ENCODE measurements around the gene FNDC3A.
A peak's percentile ranks its signal among the peaks of the same experiment; 100 is the strongest.

Gene FNDC3A

GRCh38 chr13:49247643-49248621 is 272.2 kb downstream of the FNDC3A start, which contains the start of gene CDADC1:
CDADC1 (plus strand) TSS chr13:49247925; CDS start chr13:49248038, 113 bp downstream.
- peak; percentile 82 to 90 (median 86) for DNase-seq (ENCODE audit: low read depth in 4 of 4, low spot score in 1 of 4)

- DNase-seq (ENCODE audit: low read depth in 4 of 4, low spot score in 1 of 4), result peak in 1 of 4 experiments; percentile 0
Measured at GRCh38 chr13:49248622-49249002, 272.9 kb downstream of the FNDC3A start.

GRCh38 chr13:49251326-49251725 is 275.6 kb downstream of the FNDC3A start:
- DNase-seq (ENCODE audit: low read depth in 4 of 4, low spot score in 1 of 4), result no peak

GRCh38 chr13:49253310-49253709 is 277.6 kb downstream of the FNDC3A start:
- no peak for DNase-seq (ENCODE audit: low read depth in 4 of 4, low spot score in 1 of 4)

- DNase-seq (ENCODE audit: low read depth in 4 of 4, low spot score in 1 of 4), result no peak
Measured at GRCh38 chr13:49254007-49254406, 278.3 kb downstream of the FNDC3A start.

- DNase-seq (ENCODE audit: low read depth in 4 of 4, low spot score in 1 of 4), result no peak
Measured at GRCh38 chr13:49256841-49257240, 281.1 kb downstream of the FNDC3A start.

- DNase-seq (ENCODE audit: low read depth in 4 of 4, low spot score in 1 of 4), result no peak
Measured at GRCh38 chr13:49258089-49258796, 282.5 kb downstream of the FNDC3A start.

All from stimulated activated CD4-positive, alpha-beta T cell treated with anti-CD3 and anti-CD28 coated beads, Interleukin-1b, Interleukin-23, amount 100 ng/mL, for 24 hours (primary cell).